Measurements from ENCODE around the gene GRPR. TPM values are rescaled to one million over a fixed set of nuclear protein-coding genes. Genes with fewer than 3 reads are reported as not detected.

Gene GRPR
- total and polyA plus RNA-seq, 2 experiments from 2014 or later = 0.21 to 0.69 TPM

DNA sequence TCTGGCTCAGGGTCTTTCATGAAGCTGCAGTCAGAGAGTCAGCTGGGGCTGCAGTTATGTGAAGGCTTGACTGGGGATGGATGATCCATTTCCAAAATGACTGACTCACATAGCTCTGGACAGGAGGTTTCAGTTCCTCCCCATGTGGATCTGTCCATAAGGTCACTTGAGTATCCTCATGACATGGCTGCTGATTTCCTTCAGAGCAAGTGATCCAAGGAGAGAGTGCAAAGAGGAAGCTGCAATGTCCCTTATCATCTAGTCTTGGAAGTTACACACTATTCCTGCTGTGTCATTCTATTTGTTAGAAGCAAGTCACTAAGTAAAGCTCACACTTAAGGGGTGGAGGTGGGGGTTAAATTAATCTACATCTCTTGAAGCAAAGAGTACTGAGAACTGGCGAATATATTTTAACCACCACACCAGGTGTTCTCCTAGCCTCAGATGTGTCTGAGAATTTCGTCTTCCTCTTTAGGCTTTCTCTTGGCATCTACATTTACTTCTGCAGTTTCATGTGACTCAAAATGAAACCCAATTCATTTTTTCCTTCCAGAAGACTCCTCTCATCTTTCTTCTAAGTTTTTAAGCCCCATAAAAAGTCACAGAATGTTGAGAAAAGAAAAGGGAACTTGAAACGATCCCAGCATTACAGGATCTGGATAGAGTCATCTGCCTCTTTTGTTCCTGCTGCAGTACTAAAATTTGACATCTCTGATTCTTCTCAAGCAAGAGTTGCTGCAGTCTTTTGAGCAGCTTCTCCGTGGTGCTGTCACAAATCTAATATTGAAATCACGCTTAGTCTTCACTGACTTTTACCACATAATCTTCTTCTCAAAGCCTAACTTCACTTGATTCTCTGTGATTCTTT is 3.8 kb upstream of the GRPR start:
- no peak for DNase-seq (ENCODE audit: low read depth in 1 of 2, low spot score in 1 of 2)
- TF ChIP-seq, protein P1, sequence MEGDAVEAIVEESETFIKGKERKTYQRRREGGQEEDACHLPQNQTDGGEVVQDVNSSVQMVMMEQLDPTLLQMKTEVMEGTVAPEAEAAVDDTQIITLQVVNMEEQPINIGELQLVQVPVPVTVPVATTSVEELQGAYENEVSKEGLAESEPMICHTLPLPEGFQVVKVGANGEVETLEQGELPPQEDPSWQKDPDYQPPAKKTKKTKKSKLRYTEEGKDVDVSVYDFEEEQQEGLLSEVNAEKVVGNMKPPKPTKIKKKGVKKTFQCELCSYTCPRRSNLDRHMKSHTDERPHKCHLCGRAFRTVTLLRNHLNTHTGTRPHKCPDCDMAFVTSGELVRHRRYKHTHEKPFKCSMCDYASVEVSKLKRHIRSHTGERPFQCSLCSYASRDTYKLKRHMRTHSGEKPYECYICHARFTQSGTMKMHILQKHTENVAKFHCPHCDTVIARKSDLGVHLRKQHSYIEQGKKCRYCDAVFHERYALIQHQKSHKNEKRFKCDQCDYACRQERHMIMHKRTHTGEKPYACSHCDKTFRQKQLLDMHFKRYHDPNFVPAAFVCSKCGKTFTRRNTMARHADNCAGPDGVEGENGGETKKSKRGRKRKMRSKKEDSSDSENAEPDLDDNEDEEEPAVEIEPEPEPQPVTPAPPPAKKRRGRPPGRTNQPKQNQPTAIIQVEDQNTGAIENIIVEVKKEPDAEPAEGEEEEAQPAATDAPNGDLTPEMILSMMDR (IDR thresholded peaks at IDR 0.05; ENCODE audit: low read depth, low read length) = no peak
- Histone ChIP-seq H3K36me3 (no peaks in the 10 kb centered on the region), H3K4me3 (no peak overlapping the region), H3K4me1 (ENCODE audit: low read depth) (no peaks in the 10 kb centered on the region), H3K27ac (no peak overlapping the region), H3K9me3 (ENCODE audit: low read depth) (no peaks in the 10 kb centered on the region), H3K27me3 (no peaks in the 10 kb centered on the region)

DNA sequence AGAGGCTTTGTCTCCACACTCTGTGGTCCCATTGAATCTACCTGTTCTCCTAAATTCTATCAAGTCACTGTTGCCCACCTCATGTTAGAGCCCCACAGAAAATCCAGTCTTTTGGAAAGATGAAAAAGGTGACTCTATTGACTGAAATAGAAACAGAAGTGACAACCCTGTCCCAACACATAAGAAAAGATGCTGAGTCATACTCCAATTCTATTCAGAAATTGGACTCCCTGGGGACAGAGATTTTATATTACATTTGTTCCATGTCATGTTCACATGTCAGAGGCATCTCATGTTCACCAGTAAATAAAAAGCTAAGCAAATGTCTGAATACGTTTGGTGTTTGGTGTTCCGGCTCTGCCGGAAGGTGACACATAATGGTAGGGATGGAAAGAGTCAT is 2.9 kb upstream of the GRPR start:
- TF ChIP-seq, protein P1 (IDR thresholded peaks at IDR 0.05; ENCODE audit: low read depth, low read length) = no peak
- no peak for DNase-seq (ENCODE audit: low read depth in 1 of 2, low spot score in 1 of 2)
- H3K9me3 ChIP-seq (ENCODE audit: low read depth) = no peaks in the 10 kb centered on the region
- H3K4me3 ChIP-seq = no peak overlapping the region
- no peak overlapping the region for H3K27ac ChIP-seq
- no peaks in the 10 kb centered on the region for H3K4me1 ChIP-seq (ENCODE audit: low read depth)
- H3K36me3 ChIP-seq = no peaks in the 10 kb centered on the region
- H3K27me3 ChIP-seq = no peaks in the 10 kb centered on the region

DNA sequence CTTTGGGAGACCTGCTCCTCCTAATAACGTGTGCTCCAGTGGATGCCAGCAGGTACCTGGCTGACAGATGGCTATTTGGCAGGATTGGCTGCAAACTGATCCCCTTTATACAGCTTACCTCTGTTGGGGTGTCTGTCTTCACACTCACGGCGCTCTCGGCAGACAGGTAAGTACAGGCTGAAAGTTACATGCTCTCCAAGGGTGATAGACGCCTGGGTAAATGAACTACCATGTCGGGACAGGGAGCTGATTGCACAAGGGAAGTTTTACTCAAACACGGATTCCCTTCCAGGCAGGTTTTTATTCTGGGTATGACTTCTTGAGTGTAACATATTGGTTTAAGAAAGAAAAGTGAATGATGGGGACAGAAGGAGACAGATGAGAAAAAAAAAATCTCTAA is 836 bp downstream of the GRPR start:
- DNase-seq (ENCODE audit: low read depth in 1 of 2, low spot score in 1 of 2) = no peak
- no peaks in the 10 kb centered on the region for H3K9me3 ChIP-seq (ENCODE audit: low read depth)
- no peaks in the 10 kb centered on the region for H3K4me1 ChIP-seq (ENCODE audit: low read depth)
- H3K4me3 ChIP-seq = no peak overlapping the region
- no peaks in the 10 kb centered on the region for H3K27me3 ChIP-seq
- H3K27ac ChIP-seq = no peak overlapping the region
- no peaks in the 10 kb centered on the region for H3K36me3 ChIP-seq
- TF ChIP-seq, protein P1 (IDR thresholded peaks at IDR 0.05; ENCODE audit: low read depth, low read length) = no peak

DNA sequence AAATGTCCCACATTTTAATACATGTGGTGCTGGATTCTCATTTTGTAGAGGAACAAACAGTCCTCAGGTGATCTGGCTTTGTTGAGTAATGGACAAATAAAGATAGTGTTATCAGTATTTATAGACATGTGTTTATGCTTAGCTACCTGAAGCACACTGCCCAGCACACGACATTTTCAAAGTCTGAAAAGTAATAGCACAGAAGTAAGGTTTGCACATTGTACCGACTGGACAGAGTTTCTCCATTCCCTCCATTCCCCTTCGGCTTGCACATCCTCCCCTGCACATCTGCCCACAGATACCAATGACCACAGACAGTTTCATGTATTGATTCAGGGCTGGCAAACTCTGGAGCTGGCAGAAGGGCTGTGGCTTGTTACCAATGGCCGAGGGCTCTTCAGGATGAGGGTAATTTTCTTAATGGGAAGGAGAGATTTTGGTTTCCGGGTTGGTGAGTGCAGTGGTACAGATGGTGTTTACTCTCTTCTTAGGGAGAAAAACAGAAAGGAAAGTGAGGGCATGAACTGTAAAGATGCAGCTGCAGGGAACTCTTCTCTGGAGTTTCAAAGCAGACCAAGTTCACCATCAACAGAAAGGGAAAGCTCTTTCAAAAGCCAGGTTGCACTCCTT is 2.3 kb downstream of the GRPR start:
- DNase-seq (ENCODE audit: low read depth in 1 of 2, low spot score in 1 of 2) = no peak
- Histone ChIP-seq H3K36me3 (no peaks in the 10 kb centered on the region), H3K27ac (no peak overlapping the region), H3K9me3 (ENCODE audit: low read depth) (no peaks in the 10 kb centered on the region), H3K4me1 (ENCODE audit: low read depth) (no peaks in the 10 kb centered on the region), H3K4me3 (no peak overlapping the region), H3K27me3 (no peaks in the 10 kb centered on the region)
- TF ChIP-seq, protein P1 (IDR thresholded peaks at IDR 0.05; ENCODE audit: low read depth, low read length) = no peak

DNA sequence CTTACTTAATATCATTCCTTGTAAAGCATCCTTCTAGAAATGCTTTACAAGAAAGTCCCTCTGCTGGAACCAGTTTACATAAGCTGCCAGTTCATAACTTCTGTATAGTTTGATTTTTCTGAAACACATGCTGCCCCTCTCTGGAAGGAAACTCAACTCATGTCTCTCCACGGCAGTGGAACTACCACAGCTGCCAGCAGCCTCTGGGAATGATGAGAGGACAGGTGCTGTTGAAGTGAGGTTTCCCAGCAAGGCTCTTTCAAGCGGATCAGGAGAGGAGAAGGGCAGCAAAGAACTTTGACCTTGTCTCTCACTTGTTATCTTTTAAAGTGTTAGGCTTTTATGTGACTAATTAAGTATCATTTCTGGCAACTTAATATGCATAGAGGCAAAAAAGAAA is 7.3 kb downstream of the GRPR start:
- H3K4me3 ChIP-seq = no peak overlapping the region
- no peak for DNase-seq (ENCODE audit: low read depth in 1 of 2, low spot score in 1 of 2)
- H3K27ac ChIP-seq = no peak overlapping the region
- H3K4me1 ChIP-seq (ENCODE audit: low read depth) = peaks cover 9% of the 10 kb centered on the region
- H3K9me3 ChIP-seq (ENCODE audit: low read depth) = no peaks in the 10 kb centered on the region
- TF ChIP-seq, protein P1 (IDR thresholded peaks at IDR 0.05; ENCODE audit: low read depth, low read length) = no peak
- no peaks in the 10 kb centered on the region for H3K36me3 ChIP-seq
- H3K27me3 ChIP-seq = no peaks in the 10 kb centered on the region
